ENCODE results near the gene KRTAP25-1. TPM values are rescaled to one million over a fixed set of nuclear protein-coding genes. Genes with fewer than 3 reads are reported as not detected.

The KRTAP25-1 gene
- total RNA-seq (not detected), polyA plus RNA-seq (ENCODE audit: insufficient read depth in 1 of 8, insufficient read length in 8 of 8, low replicate concordance in 1 of 8) (not detected)
- long read RNA-seq, donor 1, partial matches to known transcripts = 0 of 1 reads
- long read RNA-seq, donor 1, other reads (novel, unspliced or antisense) = 0 of 1 reads
- long read RNA-seq, donor 2 = 0 reads
- long read RNA-seq, donor 3 = 0 reads
- long read RNA-seq, donor 4 = 0 reads
- long read RNA-seq, donor 5 = 0 reads
- long read RNA-seq, donor 6 = 0 reads
- long read RNA-seq, donor 7 = 0 reads
- long read RNA-seq, donor 8 = 0 reads
- long read RNA-seq, donor 9 = 0 reads
- long read RNA-seq, donor 10 = 0 reads
- long read RNA-seq, donor 11 = 0 reads

DNA sequence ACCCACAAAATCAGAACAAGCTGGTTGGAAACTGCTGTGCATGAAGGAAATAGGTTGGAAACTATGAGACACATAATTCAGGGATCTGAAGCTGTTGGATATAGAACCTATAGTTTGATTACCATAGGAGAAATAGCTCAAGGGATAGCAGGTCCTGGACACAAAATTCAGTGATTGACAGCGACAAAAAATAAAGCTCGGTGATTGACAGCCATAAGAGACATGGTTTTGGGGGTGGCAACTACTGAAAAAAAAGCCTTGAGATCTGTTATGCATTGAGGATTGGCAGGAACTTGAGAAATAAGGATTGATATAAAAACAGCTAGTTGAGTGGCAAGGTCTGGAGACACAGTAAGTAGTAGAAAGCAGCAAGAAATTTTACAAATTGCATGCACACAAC, at the start of gene KRTAP25-1:
Gene KRTAP25-1, minus strand, starts transcription at position 300 of the 400 bp plus-strand sequence. Its CDS starts 24 bp downstream, at position 276.
- no peak within 1 kb of the TSS for H3K27ac ChIP-seq (ENCODE audit: low read length)
- H3K4me3 ChIP-seq (ENCODE audit: low read length) = no peak within 1 kb of the TSS
- H3K4me1 ChIP-seq (ENCODE audit: control insufficient read depth, insufficient read depth, low read length) = no peaks in the 10 kb centered on the region
- H3K36me3 ChIP-seq (ENCODE audit: control insufficient read depth, insufficient read depth, low read length) = no peaks in the 10 kb centered on the region
- DNase-seq = no peak
- WGBS (ENCODE audit: insufficient coverage) = 96% methylated on average over 2 of the region's 2 CpGs
- H3K9me3 ChIP-seq (replicated peaks; ENCODE audit: control insufficient read depth, low read depth, low read length) = no peaks in the 10 kb centered on the region
- no peaks in the 10 kb centered on the region for H3K27me3 ChIP-seq (ENCODE audit: control insufficient read depth, insufficient read depth, low read length)

- Histone ChIP-seq H3K36me3 (ENCODE audit: control insufficient read depth, insufficient read depth, low read length) (no peaks in the 10 kb centered on the region), H3K9me3 (replicated peaks; ENCODE audit: control insufficient read depth, low read depth, low read length) (no peaks in the 10 kb centered on the region), H3K27ac (ENCODE audit: low read length) (no peak overlapping the region), H3K4me3 (ENCODE audit: low read length) (no peak overlapping the region), H3K4me1 (ENCODE audit: control insufficient read depth, insufficient read depth, low read length) (no peaks in the 10 kb centered on the region), H3K27me3 (ENCODE audit: control insufficient read depth, insufficient read depth, low read length) (no peaks in the 10 kb centered on the region)
- 89% methylated on average over 3 of the region's 4 CpGs for whole genome bisulfite sequencing (ENCODE audit: insufficient coverage)
- DNase-seq = no peak
Measured at GRCh38 chr21:30338717-30339116, 49.4 kb upstream of the KRTAP25-1 start.

DNA sequence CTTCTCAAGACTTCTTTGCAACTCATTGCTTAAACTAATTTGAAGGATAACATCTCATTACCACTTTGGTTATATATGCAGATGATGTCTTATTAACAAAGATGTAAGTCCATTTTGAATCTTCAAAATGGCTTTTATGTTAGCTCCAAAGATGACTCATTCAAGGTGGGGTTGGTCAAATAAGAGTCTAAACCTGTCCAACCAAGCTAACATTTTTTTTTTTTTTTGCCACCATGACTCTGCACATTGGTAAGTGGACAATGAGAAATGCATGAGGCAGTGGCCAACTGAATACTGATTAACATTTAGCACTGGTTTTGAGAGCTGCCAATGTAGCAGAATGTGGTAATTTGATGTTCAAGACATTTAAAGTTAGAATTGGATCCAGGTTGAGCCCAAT, 48.5 kb upstream of the KRTAP25-1 start:
- Histone ChIP-seq H3K27me3 (ENCODE audit: control insufficient read depth, insufficient read depth, low read length) (no peaks in the 10 kb centered on the region), H3K4me1 (ENCODE audit: control insufficient read depth, insufficient read depth, low read length) (no peaks in the 10 kb centered on the region), H3K9me3 (replicated peaks; ENCODE audit: control insufficient read depth, low read depth, low read length) (no peaks in the 10 kb centered on the region), H3K36me3 (ENCODE audit: control insufficient read depth, insufficient read depth, low read length) (no peaks in the 10 kb centered on the region), H3K27ac (ENCODE audit: low read length) (no peak overlapping the region), H3K4me3 (ENCODE audit: low read length) (no peak overlapping the region)
- no peak for DNase-seq

- H3K36me3 ChIP-seq (ENCODE audit: control insufficient read depth, insufficient read depth, low read length) = no peaks in the 10 kb centered on the region
- 85% methylated on average over 5 of the region's 6 CpGs for WGBS (ENCODE audit: insufficient coverage)
- no peaks in the 10 kb centered on the region for H3K27me3 ChIP-seq (ENCODE audit: control insufficient read depth, insufficient read depth, low read length)
- DNase-seq = no peak
- H3K4me1 ChIP-seq (ENCODE audit: control insufficient read depth, insufficient read depth, low read length) = no peaks in the 10 kb centered on the region
- H3K9me3 ChIP-seq (replicated peaks; ENCODE audit: control insufficient read depth, low read depth, low read length) = no peaks in the 10 kb centered on the region
- H3K4me3 ChIP-seq (ENCODE audit: low read length) = no peak within 1 kb of the TSS
- no peak within 1 kb of the TSS for H3K27ac ChIP-seq (ENCODE audit: low read length)
Measured at GRCh38 chr21:30337276-30337744, 48.0 kb upstream of the KRTAP25-1 start, which contains the start of gene KRTAP27-1. TSS of gene KRTAP27-1 (minus strand) at chr21:30337694. CDS start at chr21:30337668, 26 bp downstream.

DNA sequence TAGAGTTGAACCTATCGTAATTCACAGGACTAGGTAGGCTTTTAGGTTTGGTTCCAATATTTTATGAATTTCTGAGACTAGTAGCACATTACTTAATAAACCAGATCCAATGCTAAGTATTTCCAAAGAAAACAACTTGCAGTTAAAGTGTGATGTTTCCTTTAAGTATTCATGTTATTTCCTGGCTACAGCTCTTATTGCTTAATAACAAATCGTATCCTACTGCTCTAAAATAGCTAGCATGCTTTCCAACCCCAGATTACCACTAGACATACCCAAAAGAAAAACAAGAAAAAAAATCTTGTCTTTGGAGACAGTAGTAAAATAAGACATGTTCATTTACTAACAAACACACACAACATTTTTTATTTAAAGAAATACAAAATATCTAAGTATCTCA, 47.3 kb upstream of the KRTAP25-1 start:
- no CpG with 5 or more reads among the region's 2 CpGs for WGBS (ENCODE audit: insufficient coverage)
- H3K9me3 ChIP-seq (replicated peaks; ENCODE audit: control insufficient read depth, low read depth, low read length) = no peaks in the 10 kb centered on the region
- no peaks in the 10 kb centered on the region for H3K27me3 ChIP-seq (ENCODE audit: control insufficient read depth, insufficient read depth, low read length)
- peak; percentile 24 for DNase-seq
- H3K27ac ChIP-seq (ENCODE audit: low read length) = no peak overlapping the region
- H3K4me1 ChIP-seq (ENCODE audit: control insufficient read depth, insufficient read depth, low read length) = no peaks in the 10 kb centered on the region
- H3K4me3 ChIP-seq (ENCODE audit: low read length) = no peak overlapping the region
- H3K36me3 ChIP-seq (ENCODE audit: control insufficient read depth, insufficient read depth, low read length) = no peaks in the 10 kb centered on the region

DNA sequence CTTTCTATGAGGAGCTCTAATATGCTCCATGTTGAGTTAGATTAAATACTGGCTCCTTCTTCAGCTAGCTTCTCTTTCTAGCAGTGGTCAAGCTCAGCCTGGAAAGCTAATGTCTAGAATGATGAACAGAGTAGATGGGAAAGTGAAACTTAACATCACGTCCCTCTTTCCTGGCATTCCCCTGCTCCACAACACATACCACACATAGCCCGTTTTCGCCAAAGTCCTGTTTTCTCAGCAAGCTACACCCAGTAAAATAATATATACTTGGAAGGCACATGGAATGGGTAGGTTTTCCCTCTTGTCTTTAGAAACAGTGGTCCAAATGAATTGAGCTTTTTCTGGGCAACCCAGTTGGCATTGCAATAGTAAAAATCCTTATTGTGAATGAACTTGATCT, 44.4 kb upstream of the KRTAP25-1 start:
- no peaks in the 10 kb centered on the region for H3K9me3 ChIP-seq (replicated peaks; ENCODE audit: control insufficient read depth, low read depth, low read length)
- H3K27me3 ChIP-seq (ENCODE audit: control insufficient read depth, insufficient read depth, low read length) = no peaks in the 10 kb centered on the region
- no CpG with 5 or more reads among the region's 3 CpGs for WGBS (ENCODE audit: insufficient coverage)
- DNase-seq = no peak
- H3K36me3 ChIP-seq (ENCODE audit: control insufficient read depth, insufficient read depth, low read length) = no peaks in the 10 kb centered on the region
- no peak overlapping the region for H3K4me3 ChIP-seq (ENCODE audit: low read length)
- H3K4me1 ChIP-seq (ENCODE audit: control insufficient read depth, insufficient read depth, low read length) = no peaks in the 10 kb centered on the region
- H3K27ac ChIP-seq (ENCODE audit: low read length) = no peak overlapping the region

DNA sequence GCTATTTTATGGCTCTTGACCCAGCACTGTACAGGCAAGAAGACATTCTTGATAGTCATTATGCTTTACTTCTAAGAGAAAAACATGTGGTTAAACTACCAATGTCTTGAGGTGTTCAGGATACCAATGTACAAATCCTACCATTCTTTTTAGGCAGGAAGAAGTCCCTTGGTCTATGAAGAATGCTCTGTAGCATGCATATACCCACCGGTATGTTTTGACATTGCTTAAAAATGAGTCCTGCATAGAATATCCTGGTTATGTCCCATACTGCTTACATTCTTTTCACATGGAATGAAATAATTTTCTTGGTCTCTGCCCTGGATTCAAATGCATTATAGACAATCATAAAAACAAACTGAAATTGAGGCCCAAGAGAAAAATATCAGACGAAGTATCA, 43.4 kb upstream of the KRTAP25-1 start:
- WGBS (ENCODE audit: insufficient coverage) = no CpG with 5 or more reads among the region's 2 CpGs
- H3K9me3 ChIP-seq (replicated peaks; ENCODE audit: control insufficient read depth, low read depth, low read length) = no peaks in the 10 kb centered on the region
- DNase-seq = no peak
- no peaks in the 10 kb centered on the region for H3K4me1 ChIP-seq (ENCODE audit: control insufficient read depth, insufficient read depth, low read length)
- H3K27me3 ChIP-seq (ENCODE audit: control insufficient read depth, insufficient read depth, low read length) = no peaks in the 10 kb centered on the region
- H3K4me3 ChIP-seq (ENCODE audit: low read length) = no peak overlapping the region
- no peaks in the 10 kb centered on the region for H3K36me3 ChIP-seq (ENCODE audit: control insufficient read depth, insufficient read depth, low read length)
- no peak overlapping the region for H3K27ac ChIP-seq (ENCODE audit: low read length)

DNA sequence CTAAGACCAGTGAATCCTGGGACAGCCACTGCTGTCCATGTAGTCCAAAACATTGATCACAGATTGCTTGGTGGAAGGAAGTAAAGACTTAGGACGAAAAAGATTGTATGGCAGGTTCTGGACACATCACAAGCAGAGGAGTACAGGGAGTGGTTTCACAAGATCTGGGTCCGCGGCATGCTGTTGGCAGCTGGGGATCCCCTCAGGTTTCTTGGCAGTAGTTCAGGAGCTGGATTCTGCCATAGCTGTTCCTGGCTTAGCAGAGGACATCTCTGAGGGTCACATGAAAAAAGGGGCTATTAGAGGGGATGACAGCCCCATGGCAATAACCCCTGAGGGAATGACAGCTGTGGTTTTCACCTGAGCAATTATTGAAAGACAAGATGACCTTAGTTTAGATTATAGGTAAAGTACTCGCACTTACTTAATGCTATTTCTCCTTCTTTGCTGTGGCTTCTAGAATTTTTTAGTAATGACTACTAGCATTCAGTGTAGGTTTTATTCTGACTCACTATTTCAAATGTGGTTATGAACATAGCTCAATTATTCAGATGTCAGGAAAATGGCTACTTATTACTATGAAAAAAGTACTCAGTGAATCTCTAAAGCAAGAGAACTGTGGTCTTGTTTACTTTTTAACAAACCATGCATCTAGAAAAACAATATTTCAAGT, 40.0 kb upstream of the KRTAP25-1 start:
- Histone ChIP-seq H3K27ac (ENCODE audit: low read length) (no peak overlapping the region), H3K27me3 (ENCODE audit: control insufficient read depth, insufficient read depth, low read length) (no peaks in the 10 kb centered on the region), H3K4me3 (ENCODE audit: low read length) (no peak overlapping the region), H3K36me3 (ENCODE audit: control insufficient read depth, insufficient read depth, low read length) (no peaks in the 10 kb centered on the region), H3K9me3 (replicated peaks; ENCODE audit: control insufficient read depth, low read depth, low read length) (peaks cover 4% of the 10 kb centered on the region), H3K4me1 (ENCODE audit: control insufficient read depth, insufficient read depth, low read length) (no peaks in the 10 kb centered on the region)
- WGBS (ENCODE audit: insufficient coverage) = 92% methylated on average over 3 of the region's 4 CpGs
- no peak for DNase-seq

DNA sequence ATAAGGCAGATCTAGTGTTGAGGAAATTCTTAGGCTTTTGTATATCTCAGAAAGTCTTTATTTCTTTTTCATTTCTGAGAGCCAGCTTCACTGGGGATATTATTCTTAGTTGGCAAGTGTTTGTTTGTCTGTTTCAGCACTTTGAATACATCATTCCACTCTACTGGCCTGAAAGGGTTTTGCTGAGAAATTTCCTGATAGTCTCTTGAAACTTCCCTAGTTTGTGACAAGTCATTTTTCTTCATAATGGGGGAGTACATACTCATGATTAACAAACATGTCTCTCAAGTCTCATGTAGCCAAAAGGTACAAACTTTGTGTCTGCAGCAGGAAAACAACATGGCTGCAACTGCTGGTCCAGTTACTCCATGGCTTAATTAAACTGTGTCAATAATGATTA, 37.1 kb upstream of the KRTAP25-1 start:
- H3K4me3 ChIP-seq (ENCODE audit: low read length) = no peak overlapping the region
- no peaks in the 10 kb centered on the region for H3K27me3 ChIP-seq (ENCODE audit: control insufficient read depth, insufficient read depth, low read length)
- no peak overlapping the region for H3K27ac ChIP-seq (ENCODE audit: low read length)
- peaks cover 4% of the 10 kb centered on the region for H3K9me3 ChIP-seq (replicated peaks; ENCODE audit: control insufficient read depth, low read depth, low read length)
- no peaks in the 10 kb centered on the region for H3K4me1 ChIP-seq (ENCODE audit: control insufficient read depth, insufficient read depth, low read length)
- no peaks in the 10 kb centered on the region for H3K36me3 ChIP-seq (ENCODE audit: control insufficient read depth, insufficient read depth, low read length)
- DNase-seq = no peak

DNA sequence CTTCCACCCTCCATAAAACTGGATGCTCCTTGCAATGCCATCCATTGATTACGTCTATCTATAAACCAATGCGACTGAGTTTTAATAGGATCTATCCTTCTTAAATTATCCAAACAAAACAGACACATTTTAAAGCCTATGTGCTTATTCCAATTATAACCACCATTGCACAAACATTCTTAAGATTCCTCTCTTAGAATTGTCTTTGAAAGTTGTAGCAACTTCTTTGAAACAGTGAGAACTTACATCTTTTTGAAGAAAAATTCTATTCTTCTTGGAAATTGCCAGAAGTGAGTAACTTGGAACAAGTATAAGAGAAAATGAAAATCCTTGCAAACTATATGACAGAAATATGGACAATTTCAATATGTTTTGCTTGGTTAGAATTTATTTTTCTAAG, 30.9 kb upstream of the KRTAP25-1 start, which contains the start of gene KRTAP26-1:
Gene KRTAP26-1, minus strand, starts transcription at position 101 of the 400 bp plus-strand sequence. CDS start 280 bp downstream, outside the sequence.
- H3K4me3 ChIP-seq (ENCODE audit: low read length) = no peak within 1 kb of the TSS
- H3K4me1 ChIP-seq (ENCODE audit: control insufficient read depth, insufficient read depth, low read length) = no peaks in the 10 kb centered on the region
- no peaks in the 10 kb centered on the region for H3K9me3 ChIP-seq (replicated peaks; ENCODE audit: control insufficient read depth, low read depth, low read length)
- no peak for DNase-seq
- no peaks in the 10 kb centered on the region for H3K36me3 ChIP-seq (ENCODE audit: control insufficient read depth, insufficient read depth, low read length)
- no peak within 1 kb of the TSS for H3K27ac ChIP-seq (ENCODE audit: low read length)
- H3K27me3 ChIP-seq (ENCODE audit: control insufficient read depth, insufficient read depth, low read length) = no peaks in the 10 kb centered on the region
- WGBS (ENCODE audit: insufficient coverage) = no CpG with 5 or more reads among the region's 2 CpGs

All from muscle of leg (tissue), 16 donors.